GM19455 (cell line): Measurements from ENCODE around the gene KIF12.
"Not testable (repeated sequence)": the region's sequence is repeated elsewhere in the genome, so short reads cannot be mapped to it uniquely, and the experiment has no call there.

ENCODE experiments used
- ATAC-seq: cut with Tn5 transposase; IDR thresholded peaks from one replicate; pipeline ENCODE4 v1.9.1; 2021; ENCODE audit not compliant: unreplicated experiment

The KIF12 gene

DNA sequence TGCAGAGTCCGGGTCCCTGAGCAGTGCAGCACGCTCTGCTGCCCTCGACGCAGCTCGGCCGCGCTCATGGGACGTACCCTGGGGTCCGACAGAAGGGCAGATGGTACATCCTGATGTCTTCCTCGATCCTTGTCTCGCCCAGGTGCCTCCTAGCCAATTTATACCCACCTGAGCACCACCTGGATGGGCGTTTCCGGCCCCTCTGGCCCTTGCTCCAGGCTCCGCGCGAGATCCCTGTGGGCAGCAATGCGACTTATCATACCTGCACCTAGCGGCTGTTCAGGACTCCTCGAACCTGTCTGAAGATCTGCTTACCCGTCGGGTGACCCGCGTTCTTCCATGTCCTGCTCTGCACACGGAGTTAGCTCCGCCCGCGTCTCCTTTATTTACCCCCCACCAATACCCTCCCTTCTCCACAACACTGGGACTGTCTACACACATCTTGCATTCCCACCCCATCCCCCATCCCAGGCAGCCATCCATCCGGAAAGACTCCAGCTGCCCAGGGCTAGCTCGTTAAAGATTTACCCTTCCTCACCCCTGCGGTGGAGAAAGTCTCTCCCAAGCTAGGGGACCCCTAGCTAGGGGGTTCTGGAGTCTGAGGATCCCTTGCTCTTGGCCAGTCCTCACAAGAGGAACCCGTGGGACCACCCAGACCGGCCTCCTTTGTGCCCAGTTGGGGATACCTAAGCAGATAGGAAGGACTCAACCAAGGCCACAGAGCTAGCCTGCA lies at the start of gene KIF12:
Gene KIF12 (minus strand): TSS at position 357 of the 733 bp plus-strand sequence. CDS start 16 bp downstream, at position 341.
- ATAC-seq, result no peak

GRCh38 chr9:114146735-114147134 lies 47.6 kb upstream of the KIF12 start:
- no peak for ATAC-seq

GRCh38 chr9:114143234-114143633 lies 44.1 kb upstream of the KIF12 start:
- no peak for ATAC-seq

- ATAC-seq, result no peak
Measured at GRCh38 chr9:114141553-114142402, 42.7 kb upstream of the KIF12 start.

DNA sequence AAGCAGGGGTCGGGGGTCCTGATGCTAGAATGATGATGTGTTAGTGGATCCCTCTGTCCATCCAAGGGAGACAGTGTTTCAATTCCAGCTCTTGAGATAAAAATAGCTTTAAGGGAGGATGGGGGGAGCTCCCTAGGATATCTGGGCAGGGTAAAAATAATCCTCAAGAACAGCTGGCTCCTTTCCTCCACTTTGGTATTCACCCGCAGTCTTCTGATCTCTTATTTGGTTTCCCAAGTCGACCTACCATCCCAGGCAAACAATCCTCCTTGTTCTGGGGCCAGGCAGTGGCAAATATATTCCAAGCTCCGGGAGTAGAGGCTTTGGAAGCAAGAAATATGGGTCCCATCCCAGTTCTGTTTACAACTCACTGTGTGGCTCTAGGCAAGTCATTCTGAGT lies 41.8 kb upstream of the KIF12 start:
- no peak for ATAC-seq

- no peak for ATAC-seq
Measured at GRCh38 chr9:114140401-114140800, 41.3 kb upstream of the KIF12 start.

GRCh38 chr9:114139071-114139470 lies 40.0 kb upstream of the KIF12 start:
- no peak for ATAC-seq

- no peak for ATAC-seq
Measured at GRCh38 chr9:114138552-114138971, 39.5 kb upstream of the KIF12 start.

DNA sequence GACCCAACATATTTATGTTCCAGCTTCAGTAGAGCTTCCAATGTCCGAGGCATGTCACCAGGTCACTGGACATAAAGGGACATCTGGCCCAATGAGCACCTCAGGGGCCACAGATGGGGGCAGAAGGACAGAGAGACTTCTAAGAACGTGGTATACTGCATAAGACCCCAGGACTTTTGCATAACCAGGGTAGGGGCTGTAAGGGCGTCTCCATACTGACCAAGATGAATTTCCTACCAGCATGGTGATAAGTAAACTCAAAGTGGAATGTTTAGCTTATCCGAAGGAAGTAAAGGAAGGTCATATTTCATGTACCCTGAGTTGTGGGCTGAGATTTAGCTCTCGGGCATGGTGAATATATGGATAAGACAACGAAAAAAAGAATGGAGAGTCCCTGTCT lies 38.7 kb upstream of the KIF12 start:
- ATAC-seq, result no peak

DNA sequence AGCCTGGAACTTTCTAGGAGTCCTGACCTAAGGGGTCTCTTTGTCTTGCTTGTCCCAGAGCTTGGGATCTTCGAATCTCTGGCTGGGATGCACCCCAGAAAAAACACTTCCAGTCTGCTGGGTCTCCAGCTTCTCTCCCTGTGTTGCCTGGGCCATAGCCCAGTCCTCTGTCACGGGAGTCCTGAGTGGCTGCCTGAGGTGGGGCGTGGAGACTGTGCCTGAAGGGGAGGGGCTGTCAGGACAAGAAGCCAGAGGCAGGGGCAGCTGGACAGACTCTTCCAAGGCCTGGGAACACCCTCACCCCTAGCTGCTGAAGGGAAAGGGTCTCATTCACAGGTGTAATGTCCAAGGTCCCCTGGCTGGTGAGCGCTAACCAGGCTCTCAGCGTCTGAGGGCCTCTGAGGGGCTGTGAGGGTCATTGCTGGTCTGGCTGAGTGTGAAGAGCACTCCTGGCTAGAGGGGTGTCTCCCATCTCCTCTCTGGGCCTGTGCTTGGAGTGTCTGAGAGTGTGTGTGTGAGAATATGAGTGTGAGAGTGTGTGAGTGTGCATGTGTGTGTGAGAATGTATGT lies 35.8 kb upstream of the KIF12 start:
- ATAC-seq, result no peak

DNA sequence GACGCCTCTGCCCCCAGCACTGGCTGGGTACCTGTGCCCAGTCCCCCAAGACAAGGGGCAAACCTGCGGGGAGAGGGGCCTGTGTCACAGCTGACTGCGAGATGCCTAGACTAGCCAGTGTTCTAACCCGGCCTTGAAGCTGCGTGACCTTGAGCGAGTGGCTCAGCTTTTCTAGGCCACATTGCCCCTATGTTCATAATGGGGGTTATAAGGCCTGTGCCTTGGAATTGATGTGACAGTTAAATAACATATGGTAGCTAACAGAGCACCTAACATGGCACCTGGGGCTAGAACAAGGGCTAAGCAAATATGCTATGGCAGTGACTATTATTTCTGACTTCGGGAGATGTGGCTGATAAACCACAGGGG lies 33.4 kb upstream of the KIF12 start:
- no peak for ATAC-seq

GRCh38 chr9:114131808-114132549 lies 32.9 kb upstream of the KIF12 start:
- ATAC-seq, result no peak

- ATAC-seq, result no peak
Measured at GRCh38 chr9:114130624-114131277, 31.7 kb upstream of the KIF12 start.

- ATAC-seq, result no peak
Measured at GRCh38 chr9:114130141-114130540, 31.0 kb upstream of the KIF12 start.

GRCh38 chr9:114128759-114129158 lies 29.7 kb upstream of the KIF12 start:
- not testable (repeated sequence) for ATAC-seq

GRCh38 chr9:114126247-114127060 lies 27.4 kb upstream of the KIF12 start:
- ATAC-seq, result no peak

- no peak for ATAC-seq
Measured at GRCh38 chr9:114125476-114126013, 26.5 kb upstream of the KIF12 start.

DNA sequence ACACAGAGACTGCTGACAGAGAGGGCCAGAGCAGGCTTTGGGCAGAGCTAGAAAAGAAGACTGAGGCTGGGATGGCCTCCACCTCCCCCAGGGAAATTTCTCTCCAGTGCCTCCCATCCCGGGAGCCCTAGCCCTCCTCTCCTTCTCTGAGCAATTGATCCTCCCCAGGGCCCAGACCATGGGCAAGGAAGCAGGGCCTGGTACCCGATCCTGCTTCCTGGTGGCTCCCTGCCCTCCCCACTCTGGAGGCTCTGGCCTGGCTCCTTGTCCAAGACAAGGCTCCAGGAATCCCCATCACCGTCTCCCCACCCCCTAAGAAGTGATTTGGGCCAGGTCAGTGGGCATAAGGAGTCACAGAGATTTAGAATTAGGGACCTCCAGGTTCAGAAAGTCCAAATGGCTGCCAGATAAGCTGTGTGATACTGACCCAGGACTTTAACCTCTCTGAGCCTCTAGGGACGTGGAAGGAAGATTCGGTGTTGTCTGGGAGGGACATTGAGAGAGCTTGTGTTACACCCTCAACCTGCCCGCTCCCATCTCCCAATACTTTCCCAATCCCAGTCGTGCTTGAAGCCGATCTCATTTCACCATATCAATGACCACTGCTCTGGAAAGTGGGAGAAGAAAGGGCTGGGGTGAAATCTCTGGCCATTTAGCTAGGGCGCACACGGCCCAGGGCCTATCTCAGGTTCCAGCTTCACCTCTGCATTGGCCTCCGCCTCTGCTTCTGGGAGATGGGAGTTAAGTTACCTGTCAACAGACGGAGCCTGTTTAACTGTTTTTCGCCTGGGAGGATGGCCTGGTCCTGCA lies 25.8 kb upstream of the KIF12 start:
- no peak for ATAC-seq

- ATAC-seq, result no peak
Measured at GRCh38 chr9:114124138-114124537, 25.0 kb upstream of the KIF12 start.
